Measurements from ENCODE around the gene ACOD1. TPM values are rescaled to one million over a fixed set of nuclear protein-coding genes. Genes with fewer than 3 reads are reported as not detected.

Gene ACOD1
- total and polyA plus RNA-seq, 2 of the 13 experiments (the other 11 are each of a cell fraction or from before 2014, with no cell fraction given) = not detected

GRCh38 chr13:76929320-76929719 lies 19.0 kb upstream of the ACOD1 start:
- in situ Hi-C loops (cut with HindIII; ENCODE audit: extremely low pct_ligation_motif_present, low pct_unique_long_range_greater_than_20kb) = no loop called here
- Histone ChIP-seq H4K20me1 (ENCODE audit: insufficient read depth, low read length) (no peaks in the 10 kb centered on the region), H3K9ac (ENCODE audit: insufficient read depth, low read depth, low read length) (no peak overlapping the region), H3K27ac (ENCODE audit: extremely low read length, insufficient read depth, low read length) (no peak overlapping the region), H3K79me2 (ENCODE audit: insufficient read depth, low read length) (no peaks in the 10 kb centered on the region), H3K27me3 (ENCODE audit: control insufficient read depth in 1 of 2, insufficient read depth in 2 of 2, low read length in 2 of 2) (no peaks in the 10 kb centered on the region; a peak in 1 of 5 replicates), H2AFZ (ENCODE audit: low read length) (no peak overlapping the region), H3K4me2 (ENCODE audit: low read depth, low read length) (no peak overlapping the region), H3K9me3 (ENCODE audit: low read length) (no peaks in the 10 kb centered on the region), H3K4me3 (replicated peaks in 1 of 3; ENCODE audit: insufficient read depth in 1 of 3, low read depth in 2 of 3, low read length in 3 of 3) (no peak overlapping the region), H3K4me1 (ENCODE audit: insufficient read depth, low read length) (no peaks in the 10 kb centered on the region), H3K36me3 (replicated peaks in 1 of 2; ENCODE audit: control insufficient read depth in 1 of 2, insufficient read depth in 2 of 2, low read length in 2 of 2) (no peaks in the 10 kb centered on the region)
- POLR2A ChIA-PET = no interaction called here
- no TSS peak for BruUV-seq (replicated peaks)
- CTCF ChIA-PET (ENCODE audit: low intra/inter-chr PET ratio, low total read pairs) = no interaction called here
- intact Hi-C loops (cut with micrococcal nuclease; ENCODE audit: unreplicated experiment) = no loop called here
- WGBS (ENCODE audit: low lambda C conversion rate) = 12% methylated on average over 8 of the region's 8 CpGs
- no peak for ATAC-seq
- DNase-seq (ENCODE audit: low spot score) = no peak
- FAIRE-seq = no peak
- TF ChIP-seq TRAFD1 (CRISPR knock-in tag; IDR thresholded peaks at IDR 0.05; ENCODE audit: borderline replicate concordance) (no peak), SRF (IDR thresholded peaks at IDR 0.05; ENCODE audit: low read depth, low read length) (no peak), HMG20A (CRISPR knock-in tag; IDR thresholded peaks at IDR 0.05; ENCODE audit: borderline replicate concordance) (no peak), KDM2A (CRISPR knock-in tag; IDR thresholded peaks at IDR 0.05; ENCODE audit: borderline replicate concordance, low read depth) (no peak), BRCA1 (CRISPR knock-in tag; IDR thresholded peaks at IDR 0.05) (no peak), ZNF264 (CRISPR knock-in tag; IDR thresholded peaks at IDR 0.05) (no peak), HIVEP1 (CRISPR knock-in tag; IDR thresholded peaks at IDR 0.05) (no peak), XBP1 (CRISPR knock-in tag; IDR thresholded peaks at IDR 0.05) (no peak), ZSCAN30 (CRISPR knock-in tag; IDR thresholded peaks at IDR 0.05) (no peak), HMG20B (CRISPR knock-in tag; conservative IDR thresholded peaks at IDR 0.05) (no peak), ZNF318 (CRISPR knock-in tag; IDR thresholded peaks at IDR 0.05) (no peak)
